ENCODE measurements around the gene EFHC2. TPM values are rescaled to one million over a fixed set of nuclear protein-coding genes. Genes with fewer than 3 reads are reported as not detected.

EFHC2 gene
- polyA plus RNA-seq, 1 donor (not counting 4 experiments of a cell fraction or from before 2014, with no cell fraction given), result 0.98 TPM

DNA sequence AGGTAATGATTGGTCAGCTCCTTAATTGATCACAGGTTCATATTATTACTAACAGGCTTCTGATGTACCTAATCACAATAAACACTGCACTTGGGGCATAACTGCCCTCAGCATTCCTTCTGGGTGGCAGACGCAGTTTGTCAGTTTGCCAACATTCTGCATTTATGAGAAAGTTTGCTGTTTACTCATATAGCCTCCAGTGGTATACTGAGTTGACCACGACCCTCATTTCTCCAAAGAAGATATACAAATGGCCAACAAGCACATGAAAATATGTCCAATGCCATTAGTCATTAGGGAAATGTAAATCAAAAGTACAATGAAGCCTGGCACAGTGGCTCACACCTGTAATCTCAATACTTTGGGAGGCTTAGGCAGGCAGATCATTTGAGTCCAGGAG lies 26.3 kb downstream of the EFHC2 start:
- no peaks in the 10 kb centered on the region for H3K79me2 ChIP-seq (ENCODE audit: control insufficient read depth, insufficient read depth, low read length)
- no peaks in the 10 kb centered on the region for H3K36me3 ChIP-seq (ENCODE audit: control insufficient read depth in 2 of 2, extremely low read depth in 1 of 2, insufficient read depth in 2 of 2, low read length in 2 of 2)
- H4K20me1 ChIP-seq (ENCODE audit: control insufficient read depth, extremely low read depth, insufficient read depth, low read length), result no peaks in the 10 kb centered on the region
- FAIRE-seq (no peak), DNase-seq (ENCODE audit: low read depth, low spot score) (no peak)
- H3K27ac ChIP-seq (ENCODE audit: control insufficient read depth, insufficient read depth, low read length), result no peak overlapping the region
- H3K9me3 ChIP-seq (ENCODE audit: control insufficient read depth, low read depth, low read length), result no peaks in the 10 kb centered on the region
- no peak overlapping the region for H3K9ac ChIP-seq (ENCODE audit: control insufficient read depth, extremely low read depth, insufficient read depth, low read length)
- H3K9me1 ChIP-seq (ENCODE audit: control insufficient read depth, extremely low read depth, insufficient read depth, low read length), result no peaks in the 10 kb centered on the region
- H3K27me3 ChIP-seq (ENCODE audit: control insufficient read depth, extremely low read depth, insufficient read depth, low read length), result no peaks in the 10 kb centered on the region
- no peaks in the 10 kb centered on the region for H3K4me1 ChIP-seq (ENCODE audit: control insufficient read depth, extremely low read depth, insufficient read depth, low read length)
- TF ChIP-seq CTCF (optimal IDR thresholded peaks at IDR 0.05 in 1 of 3, IDR thresholded peaks at IDR 0.05 in 1 of 3, conservative IDR thresholded peaks at IDR 0.05 in 1 of 3; ENCODE audit: extremely low read depth in 1 of 3, insufficient read depth in 2 of 3, low read length in 3 of 3) (no peak), EZH2 (IDR thresholded peaks at IDR 0.05; ENCODE audit: low read length) (no peak)
- no peak overlapping the region for H3K4me3 ChIP-seq (ENCODE audit: control insufficient read depth in 2 of 3, extremely low read depth in 1 of 3, insufficient read depth in 2 of 3, low read depth in 1 of 3, low read length in 3 of 3)
- no peak overlapping the region for H3K4me2 ChIP-seq (ENCODE audit: control insufficient read depth, extremely low read depth, insufficient read depth, low read depth, low read length)
- no peak overlapping the region for H2AFZ ChIP-seq (ENCODE audit: control insufficient read depth, low read length)
- dilution Hi-C loops (cut with MboI; ENCODE audit: extremely low pct_ligation_motif_present, low sequenced_read_pairs), result no loop called here

DNA sequence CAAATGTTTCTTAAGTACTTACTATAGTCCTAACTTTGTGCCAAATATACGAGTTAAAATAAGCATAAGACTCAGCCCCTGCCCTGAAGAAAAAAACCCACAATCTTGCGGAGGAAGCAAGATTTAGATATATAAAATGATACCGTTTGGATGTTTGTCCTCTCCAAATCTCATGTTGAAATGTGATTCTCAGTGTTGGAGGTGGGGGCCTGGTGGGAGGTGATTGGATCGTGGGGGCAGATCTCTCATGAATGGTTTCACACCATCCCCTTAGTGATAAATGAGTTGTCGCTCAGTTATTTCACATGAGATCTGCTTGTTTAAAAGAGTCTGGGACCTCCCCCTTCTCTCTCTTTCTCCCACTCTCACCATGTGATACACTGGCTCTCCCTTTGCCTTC lies 28.7 kb downstream of the EFHC2 start:
- Histone ChIP-seq H4K20me1 (ENCODE audit: control insufficient read depth, extremely low read depth, insufficient read depth, low read length) (no peaks in the 10 kb centered on the region), H3K27me3 (ENCODE audit: control insufficient read depth, extremely low read depth, insufficient read depth, low read length) (no peaks in the 10 kb centered on the region), H3K27ac (ENCODE audit: control insufficient read depth, insufficient read depth, low read length) (no peak overlapping the region), H3K9ac (ENCODE audit: control insufficient read depth, extremely low read depth, insufficient read depth, low read length) (no peak overlapping the region), H3K4me3 (ENCODE audit: control insufficient read depth in 2 of 3, extremely low read depth in 1 of 3, insufficient read depth in 2 of 3, low read depth in 1 of 3, low read length in 3 of 3) (no peak overlapping the region), H2AFZ (ENCODE audit: control insufficient read depth, low read length) (no peak overlapping the region), H3K36me3 (ENCODE audit: control insufficient read depth in 2 of 2, extremely low read depth in 1 of 2, insufficient read depth in 2 of 2, low read length in 2 of 2) (no peaks in the 10 kb centered on the region), H3K79me2 (ENCODE audit: control insufficient read depth, insufficient read depth, low read length) (no peaks in the 10 kb centered on the region), H3K4me2 (ENCODE audit: control insufficient read depth, extremely low read depth, insufficient read depth, low read depth, low read length) (no peak overlapping the region), H3K4me1 (ENCODE audit: control insufficient read depth, extremely low read depth, insufficient read depth, low read length) (no peaks in the 10 kb centered on the region), H3K9me3 (ENCODE audit: control insufficient read depth, low read depth, low read length) (no peaks in the 10 kb centered on the region), H3K9me1 (ENCODE audit: control insufficient read depth, extremely low read depth, insufficient read depth, low read length) (no peaks in the 10 kb centered on the region)
- dilution Hi-C loops (cut with MboI; ENCODE audit: extremely low pct_ligation_motif_present, low sequenced_read_pairs), result no loop called here
- TF ChIP-seq EZH2 (IDR thresholded peaks at IDR 0.05; ENCODE audit: low read length), result no peak
- no peak for TF ChIP-seq CTCF (optimal IDR thresholded peaks at IDR 0.05 in 1 of 3, IDR thresholded peaks at IDR 0.05 in 1 of 3, conservative IDR thresholded peaks at IDR 0.05 in 1 of 3; ENCODE audit: extremely low read depth in 1 of 3, insufficient read depth in 2 of 3, low read length in 3 of 3)
- FAIRE-seq (no peak), DNase-seq (ENCODE audit: low read depth, low spot score) (no peak)
